ENCODE results near the gene ACVR1B.
"Not testable (repeated sequence)": the region's sequence is repeated elsewhere in the genome, so short reads cannot be mapped to it uniquely, and the experiment has no call there.

The ACVR1B gene

DNA sequence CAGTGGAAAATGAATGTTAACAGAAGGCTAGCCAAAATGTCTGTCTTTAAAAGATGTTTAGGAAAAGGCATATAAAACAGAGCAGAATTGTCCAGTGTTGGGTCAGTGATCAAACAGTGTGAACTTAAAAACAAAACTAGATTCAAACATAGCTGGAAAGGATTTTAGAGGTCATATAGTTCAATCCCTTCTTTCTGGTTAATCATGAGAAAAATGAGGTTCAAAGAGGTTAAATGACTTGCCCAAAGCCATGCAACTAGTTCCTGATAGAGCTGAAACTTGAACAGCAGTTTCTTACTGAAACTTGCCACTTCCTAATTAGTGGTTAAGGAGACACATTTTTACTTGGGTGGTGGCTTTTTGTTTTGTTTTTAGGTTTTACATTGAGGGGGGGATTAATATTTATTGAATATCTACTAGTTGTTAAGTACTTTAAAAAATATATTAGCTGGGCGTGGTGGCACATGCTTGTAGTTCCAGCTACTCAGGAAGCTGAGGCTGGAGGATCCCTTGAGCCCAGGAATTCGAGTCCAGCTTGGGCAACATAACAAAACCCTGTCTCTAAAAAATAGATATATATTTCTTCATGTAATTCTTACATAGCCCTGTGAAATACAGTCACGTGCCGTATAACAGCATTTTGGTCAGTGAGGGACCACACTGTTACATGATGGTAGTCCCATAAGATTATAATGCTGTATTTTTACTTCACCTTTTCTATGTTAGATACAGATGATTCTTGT, 20.4 kb downstream of the ACVR1B start:
- no peak for DNase-seq

DNA sequence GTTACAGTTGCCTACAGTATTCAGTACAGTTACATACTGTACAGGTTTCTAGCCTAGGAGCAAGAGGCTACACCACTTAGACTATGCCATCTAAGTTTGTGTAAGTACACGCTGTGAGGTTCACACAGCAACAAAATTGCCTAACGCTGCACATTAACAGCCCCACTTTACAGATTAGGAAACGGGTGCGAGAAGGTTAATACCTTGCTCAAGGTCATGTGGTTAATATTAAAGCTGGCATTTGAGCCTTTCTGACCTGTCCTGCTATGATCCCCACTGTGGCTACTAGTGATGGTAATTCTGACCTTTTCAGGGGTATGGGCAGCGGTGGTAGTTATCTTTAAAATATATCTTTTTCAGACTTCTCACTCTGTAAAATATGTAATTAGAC, 20.9 kb downstream of the ACVR1B start:
- DNase-seq: no peak

DNA sequence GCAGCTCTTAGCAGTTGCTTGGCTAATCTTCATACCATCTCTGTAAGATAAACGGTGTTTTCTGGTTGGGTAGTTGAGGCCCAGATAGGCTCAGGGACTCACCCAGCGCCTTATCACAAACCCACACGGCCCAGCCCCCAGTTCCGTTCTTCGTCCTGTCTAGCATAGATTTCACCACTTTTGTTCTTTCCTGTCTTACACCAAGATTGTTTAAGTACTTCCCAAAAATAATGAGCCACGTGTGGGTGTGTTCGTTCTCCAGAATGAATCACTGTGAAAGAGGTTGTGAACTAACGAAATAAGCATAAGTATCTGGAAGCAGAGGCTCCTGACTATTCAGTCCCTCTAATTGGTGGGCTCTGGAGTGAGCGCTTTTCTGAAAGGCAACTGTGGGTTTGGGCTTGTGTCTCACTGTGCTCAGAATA, 21.4 kb downstream of the ACVR1B start:
- DNase-seq: peak; percentile 29

DNA sequence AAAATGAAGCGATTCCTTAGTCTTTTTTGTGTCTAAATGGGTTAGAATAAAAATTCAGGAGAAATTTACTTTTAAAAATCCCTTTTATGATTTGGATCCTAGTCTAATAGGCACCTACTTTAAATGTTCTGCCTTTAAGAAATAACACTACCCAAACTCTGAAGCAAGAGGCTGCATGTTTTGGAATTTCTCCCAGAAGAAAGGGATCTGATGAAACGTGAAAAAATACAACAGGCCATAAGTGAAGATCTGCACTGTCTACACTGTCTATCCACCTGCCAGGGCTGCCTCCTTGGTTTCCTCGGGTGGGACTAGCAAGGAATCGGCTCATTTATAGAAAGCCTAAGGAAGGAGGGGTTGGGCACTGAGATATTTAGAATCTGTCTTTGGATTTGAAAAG, 22.1 kb downstream of the ACVR1B start:
- DNase-seq: peak; percentile 45

DNA sequence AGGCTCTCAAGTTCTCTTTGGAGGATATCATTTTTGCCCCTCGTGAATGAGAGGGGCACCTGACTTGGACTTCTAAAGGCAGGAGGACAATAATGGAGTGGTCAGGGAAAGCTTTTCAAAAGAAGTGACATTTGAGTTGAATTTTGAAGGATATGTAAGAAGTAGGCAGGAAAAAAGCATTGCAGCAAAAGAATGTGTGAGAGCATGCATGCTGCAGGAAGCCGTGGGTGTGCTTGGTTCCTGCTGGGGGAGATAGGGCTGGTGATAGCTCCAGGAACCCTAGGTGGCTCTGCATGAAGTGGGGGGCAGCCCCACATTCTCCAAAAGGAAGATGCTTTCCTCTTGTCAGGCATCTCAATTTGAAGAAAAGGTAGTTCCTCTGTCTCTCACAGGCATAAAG, 23.1 kb downstream of the ACVR1B start:
- DNase-seq: no peak

DNA sequence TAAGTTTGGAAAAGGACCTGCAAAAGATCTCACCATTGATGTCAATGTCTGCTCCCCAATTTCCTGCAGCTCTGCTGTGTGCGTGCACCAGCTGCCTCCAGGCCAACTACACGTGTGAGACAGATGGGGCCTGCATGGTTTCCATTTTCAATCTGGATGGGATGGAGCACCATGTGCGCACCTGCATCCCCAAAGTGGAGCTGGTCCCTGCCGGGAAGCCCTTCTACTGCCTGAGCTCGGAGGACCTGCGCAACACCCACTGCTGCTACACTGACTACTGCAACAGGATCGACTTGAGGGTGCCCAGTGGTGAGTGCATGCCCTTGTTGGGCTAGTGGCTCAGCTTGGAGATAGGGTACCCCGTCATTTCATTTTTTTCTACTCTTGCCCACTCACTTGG, 23.7 kb downstream of the ACVR1B start:
- no peak for DNase-seq

DNA sequence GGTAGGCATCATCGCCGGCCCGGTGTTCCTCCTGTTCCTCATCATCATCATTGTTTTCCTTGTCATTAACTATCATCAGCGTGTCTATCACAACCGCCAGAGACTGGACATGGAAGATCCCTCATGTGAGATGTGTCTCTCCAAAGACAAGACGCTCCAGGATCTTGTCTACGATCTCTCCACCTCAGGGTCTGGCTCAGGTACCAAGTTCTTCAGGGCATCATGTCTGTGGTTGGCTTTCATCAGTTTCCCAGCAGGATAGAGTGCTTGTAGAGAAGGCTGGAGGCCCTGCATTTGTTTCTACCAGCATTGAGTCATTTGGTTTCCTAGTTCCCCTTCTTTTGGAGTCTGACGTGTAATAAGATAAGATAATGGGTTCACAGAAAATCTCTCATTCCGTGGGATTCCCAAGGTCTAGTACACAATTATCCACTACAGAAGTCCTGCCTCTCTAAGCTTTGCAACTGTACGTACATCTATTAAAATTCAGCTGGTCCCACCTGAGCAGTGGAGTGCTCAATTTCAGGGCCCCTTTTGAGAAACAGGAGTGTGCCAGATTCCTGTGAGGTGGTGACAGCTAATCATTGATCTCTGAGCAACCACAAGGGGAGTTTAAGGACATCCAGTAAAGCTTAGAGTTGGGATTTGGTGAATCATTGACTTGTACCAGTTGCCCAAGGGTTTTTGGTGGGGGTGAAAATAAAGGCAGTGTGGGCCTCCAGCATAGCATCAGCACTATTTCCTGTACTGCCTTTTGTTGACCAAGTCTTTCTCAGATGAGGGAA, 25.1 kb downstream of the ACVR1B start:
- DNase-seq: peak; percentile 83

GRCh38 chr12:51977320-51977753, 25.8 kb downstream of the ACVR1B start:
- DNase-seq: peak; percentile 27

DNA sequence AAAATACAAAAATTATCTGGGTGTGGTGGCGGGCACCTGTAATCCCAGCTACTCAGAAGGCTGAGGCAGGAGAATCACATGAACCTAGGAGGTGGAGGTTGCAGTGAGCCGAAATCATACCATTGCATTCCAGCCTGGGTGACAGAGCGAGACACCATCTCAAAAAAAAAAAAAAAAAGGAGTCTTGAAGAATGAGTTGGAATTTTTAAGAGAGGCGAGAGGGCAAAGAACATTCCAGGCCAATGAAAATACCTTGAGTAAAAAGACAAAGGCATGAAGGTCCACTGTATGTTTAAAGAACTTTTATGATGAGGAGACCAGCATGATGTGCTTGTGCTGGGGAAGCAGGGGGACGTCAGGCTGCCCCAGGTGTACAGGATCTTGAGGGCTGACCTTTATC, 27.8 kb downstream of the ACVR1B start:
- not testable (repeated sequence) for DNase-seq

DNA sequence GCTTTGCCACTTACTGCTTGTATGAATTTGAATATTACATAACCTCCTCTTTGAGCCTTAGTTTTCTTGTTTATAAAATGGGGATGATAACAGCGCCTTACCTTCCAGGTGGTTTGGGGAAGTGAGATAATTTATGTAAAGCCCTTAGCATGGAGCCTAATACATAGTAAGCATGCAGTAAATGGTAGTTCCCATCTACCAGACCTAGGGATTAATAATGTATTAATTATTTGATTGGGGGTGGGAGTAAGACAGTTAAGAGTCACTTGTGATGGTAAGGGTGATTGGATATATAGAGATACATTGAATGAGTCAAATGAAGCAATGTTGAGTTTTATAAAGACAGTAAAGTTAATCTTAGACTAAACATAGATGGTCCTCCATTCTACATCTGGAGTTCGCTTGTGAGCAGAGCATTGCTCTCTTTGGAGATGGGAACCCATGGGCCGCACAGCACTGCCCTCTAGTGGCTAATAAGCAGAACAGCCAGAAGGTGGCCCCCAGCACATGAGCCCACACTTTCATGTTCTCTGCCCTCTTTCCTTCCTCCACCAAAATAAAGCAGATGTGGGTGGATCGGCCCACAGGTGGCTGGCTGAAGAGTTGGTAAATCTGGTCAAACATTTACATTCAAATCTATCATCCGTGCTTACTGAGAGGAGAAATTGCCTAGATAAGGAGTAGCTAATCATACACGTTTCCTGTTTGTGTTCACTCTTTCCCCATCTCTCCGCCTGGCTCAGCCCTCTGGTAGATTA, 28.7 kb downstream of the ACVR1B start:
- peak; percentile 66 for DNase-seq

DNA sequence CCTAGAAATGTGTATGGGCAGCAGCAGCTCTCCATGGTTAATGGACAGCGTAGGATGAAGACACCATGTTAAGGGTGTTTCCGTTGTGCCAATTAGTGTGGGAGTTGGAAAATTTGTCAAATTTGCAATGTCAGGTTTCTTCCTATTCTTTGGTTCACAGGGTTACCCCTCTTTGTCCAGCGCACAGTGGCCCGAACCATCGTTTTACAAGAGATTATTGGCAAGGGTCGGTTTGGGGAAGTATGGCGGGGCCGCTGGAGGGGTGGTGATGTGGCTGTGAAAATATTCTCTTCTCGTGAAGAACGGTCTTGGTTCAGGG, 29.3 kb downstream of the ACVR1B start:
- DNase-seq: no peak

DNA sequence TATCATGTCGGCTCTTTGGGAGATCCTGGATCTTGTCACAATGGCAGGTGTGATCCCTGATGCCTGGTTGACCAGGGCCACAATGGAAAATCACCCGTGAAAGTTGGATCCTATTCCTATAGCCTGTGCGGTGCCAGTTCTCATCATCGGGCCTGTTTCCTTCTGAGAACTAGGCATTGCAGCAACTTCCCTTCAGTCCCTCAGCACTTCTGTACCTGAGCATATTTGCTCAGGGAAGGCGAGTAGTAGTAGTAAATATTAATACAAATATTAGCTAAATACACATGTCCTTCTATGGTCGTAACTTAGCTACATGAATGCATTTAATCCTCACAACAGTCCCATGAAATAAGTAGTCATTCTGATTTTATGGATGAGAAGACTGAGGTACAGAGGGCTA, 33.2 kb downstream of the ACVR1B start:
- no peak for DNase-seq

GRCh38 chr12:51985154-51985835, 33.8 kb downstream of the ACVR1B start:
- DNase-seq: no peak

GRCh38 chr12:51986834-51987233, 35.3 kb downstream of the ACVR1B start:
- DNase-seq: no peak

- DNase-seq: no peak
Observed at GRCh38 chr12:51992246-51992645, 40.7 kb downstream of the ACVR1B start.

- no peak for DNase-seq
Observed at GRCh38 chr12:51994539-51994820, 43.0 kb downstream of the ACVR1B start.

- DNase-seq: peak; percentile 77
Observed at GRCh38 chr12:51994959-51995358, 43.5 kb downstream of the ACVR1B start.

GRCh38 chr12:51997136-51997535, 45.6 kb downstream of the ACVR1B start:
- DNase-seq: no peak

- no peak for DNase-seq
Observed at GRCh38 chr12:52003016-52003550, 51.6 kb downstream of the ACVR1B start.

DNA sequence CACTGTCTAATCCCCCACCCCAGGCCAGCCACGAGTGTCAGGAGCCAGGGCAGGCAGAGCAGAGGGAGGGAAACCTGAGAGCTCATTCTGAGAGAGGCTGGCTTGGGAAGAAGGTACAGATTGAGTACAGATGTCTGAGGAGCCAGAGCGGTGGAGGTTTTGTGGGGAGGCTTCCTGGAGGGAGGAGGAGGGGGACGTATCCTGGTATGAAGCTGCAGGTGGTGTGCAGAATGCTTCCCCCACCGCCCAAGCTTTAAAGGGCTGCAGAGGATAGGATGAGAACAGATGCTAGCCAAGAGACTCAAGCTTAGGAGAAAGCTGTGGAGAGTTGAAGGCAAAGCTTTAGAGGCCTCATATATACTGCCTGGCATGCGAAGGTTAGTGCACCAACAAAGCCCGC, 52.1 kb downstream of the ACVR1B start:
- DNase-seq: no peak

- peak; percentile 67 for DNase-seq
Observed at GRCh38 chr12:52004042-52004648, 52.6 kb downstream of the ACVR1B start.

DNA sequence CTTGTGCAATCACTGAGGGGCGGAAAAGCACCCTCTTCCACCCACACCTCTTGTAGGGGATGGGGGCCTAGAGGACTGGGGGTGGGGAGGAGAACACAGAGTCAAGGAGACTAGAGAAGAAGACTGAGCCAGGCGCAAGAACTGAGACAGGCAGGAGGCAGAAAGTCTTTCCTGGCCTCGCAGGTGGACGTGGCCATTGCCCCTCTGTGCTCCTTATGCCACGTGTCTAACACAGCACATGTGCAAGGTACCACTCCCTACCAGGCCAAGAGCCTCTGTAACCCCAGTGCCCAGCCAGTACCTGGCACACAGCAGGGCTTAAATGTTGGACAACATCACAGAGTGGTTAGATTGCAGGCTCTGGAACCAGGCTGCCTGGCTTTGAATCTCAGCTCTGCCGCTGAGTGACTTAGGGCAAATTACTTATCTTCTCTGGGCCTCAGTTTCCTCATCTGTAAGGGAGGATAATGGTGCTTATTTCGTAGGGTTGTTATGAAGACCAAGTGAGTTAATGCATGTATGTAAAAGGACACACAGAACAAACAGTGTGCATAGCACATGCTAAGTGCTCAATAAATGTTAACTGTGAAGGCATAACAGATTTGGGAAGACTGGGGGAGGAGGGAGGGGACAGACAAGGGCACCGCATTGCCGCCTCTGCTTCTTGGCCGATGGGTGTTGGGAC, 53.9 kb downstream of the ACVR1B start:
- no peak for DNase-seq
